Measurements from ENCODE around the gene EVL.
"Not testable (repeated sequence)": the region's sequence is repeated elsewhere in the genome, so short reads cannot be mapped to it uniquely, and the experiment has no call there.

The EVL gene

DNA sequence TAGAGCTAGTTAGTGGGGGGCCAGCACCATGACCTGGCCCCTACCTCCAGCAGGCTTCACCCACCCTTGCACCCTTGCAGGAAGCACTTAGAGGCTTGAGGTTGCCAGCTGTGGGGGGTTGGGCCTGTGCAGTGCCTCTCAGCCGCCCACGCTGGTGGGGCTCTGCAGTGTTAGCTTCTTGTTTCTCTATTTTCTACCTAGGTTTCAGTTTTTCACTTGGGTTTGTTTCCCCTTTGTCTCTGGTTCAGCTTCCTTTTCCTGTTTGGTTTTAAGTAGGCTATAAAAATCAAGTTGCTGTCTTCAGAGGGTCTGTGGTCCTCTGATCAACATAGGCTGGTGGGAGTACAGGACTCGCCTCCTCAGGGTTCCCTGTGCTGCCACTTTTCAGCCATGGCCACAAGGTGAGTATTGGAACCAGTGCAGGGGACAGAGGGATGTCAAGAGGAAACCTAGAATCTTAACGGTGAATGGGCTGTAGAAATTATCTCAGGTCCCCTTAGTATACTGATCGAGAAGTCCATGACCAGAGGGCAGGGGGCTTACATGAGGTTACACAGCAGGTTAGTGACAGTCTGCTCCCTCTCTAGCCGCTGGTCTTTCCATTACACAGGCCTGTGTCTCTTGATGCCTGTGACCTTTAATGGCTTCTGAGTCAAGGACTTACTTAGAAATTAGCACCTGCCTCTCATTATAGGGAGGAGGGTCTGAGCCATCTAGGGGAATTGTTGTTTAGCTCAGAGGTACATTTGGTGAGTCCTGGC lies at the start of gene EVL:
Gene EVL (plus strand): TSS at position 312 of the 761 bp plus-strand sequence. CDS start 79 bp downstream, at position 391.
- peak; percentile 42 for DNase-seq (ENCODE audit: low spot score)

DNA sequence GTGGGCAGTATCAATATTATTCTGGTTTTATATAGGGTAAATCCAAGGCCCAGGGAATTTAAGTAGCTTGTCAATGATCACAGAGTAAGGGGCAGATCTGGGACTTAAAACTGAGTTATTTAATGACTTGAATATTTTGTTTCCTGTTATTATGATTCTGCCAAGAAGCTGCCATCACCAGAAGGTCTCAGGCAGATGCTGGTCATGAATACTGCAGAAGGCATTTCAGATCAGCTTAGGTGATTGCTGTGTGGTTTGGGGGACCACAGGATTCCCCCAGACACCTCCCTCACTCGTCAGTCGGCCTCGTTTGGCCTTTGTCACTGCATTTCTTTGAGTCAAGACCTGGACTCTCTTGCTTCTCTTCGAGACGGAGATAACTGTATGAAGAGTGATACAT lies 47.7 kb upstream of the EVL start:
- no peak for DNase-seq (ENCODE audit: low spot score)

- DNase-seq (ENCODE audit: low spot score), result no peak
Measured at GRCh38 chr14:100018054-100018453, 47.2 kb upstream of the EVL start.

DNA sequence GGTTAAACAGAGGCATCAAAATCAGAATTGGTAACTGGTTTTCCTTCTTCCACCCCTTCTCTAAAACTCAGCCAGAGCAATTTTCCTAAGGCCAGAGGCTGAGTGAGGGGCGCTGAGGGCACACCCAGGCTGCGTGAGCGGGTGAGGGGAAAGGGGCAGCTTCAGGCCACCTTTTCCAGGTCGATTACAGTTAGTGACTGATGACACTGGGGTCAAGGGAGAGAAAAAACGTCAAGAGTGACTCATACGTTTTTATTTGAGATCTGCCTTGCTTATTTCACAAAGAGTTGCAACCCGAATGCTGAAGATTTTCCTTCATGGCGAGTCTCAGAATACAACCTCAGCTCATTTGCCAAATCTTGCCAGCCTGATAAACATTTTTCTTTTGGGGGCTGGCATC lies 46.7 kb upstream of the EVL start:
- no peak for DNase-seq (ENCODE audit: low spot score)

- peak; percentile 70 for DNase-seq (ENCODE audit: low spot score)
Measured at GRCh38 chr14:100019156-100019744, 46.0 kb upstream of the EVL start.

GRCh38 chr14:100020629-100021028 lies 44.6 kb upstream of the EVL start:
- no peak for DNase-seq (ENCODE audit: low spot score)

DNA sequence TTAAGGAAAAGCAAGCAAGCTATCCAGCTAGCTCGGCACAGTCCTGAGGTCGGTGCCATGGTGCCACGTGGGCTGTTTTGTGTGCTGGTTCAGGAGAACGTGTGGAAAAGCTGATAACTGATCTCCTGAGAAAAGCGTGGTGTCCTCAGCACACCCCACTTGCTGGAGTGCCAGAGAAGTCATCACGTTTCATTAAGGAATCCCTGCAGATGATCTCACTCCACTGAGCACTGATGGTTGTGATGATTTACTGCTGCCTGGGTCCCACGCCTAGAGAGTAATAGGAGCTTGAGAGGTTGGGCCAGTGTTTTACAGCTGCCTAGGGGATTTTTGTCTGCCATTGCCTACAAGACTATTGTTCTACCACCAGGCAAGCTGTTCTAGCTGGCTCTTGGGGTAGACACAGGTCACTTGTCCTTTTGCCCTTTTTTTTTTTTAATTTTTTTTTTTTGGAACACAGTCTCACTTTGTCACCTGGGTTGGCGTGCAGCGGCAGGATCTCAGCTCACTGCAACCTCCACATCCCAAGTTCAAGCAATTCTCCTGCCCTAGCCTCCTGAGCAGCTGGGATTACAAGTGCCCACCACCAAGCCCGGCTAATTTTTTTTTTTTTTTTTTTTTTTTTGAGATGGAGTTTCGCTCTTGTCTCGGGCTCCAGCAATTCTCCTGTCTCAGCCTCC lies 42.3 kb upstream of the EVL start:
- DNase-seq (ENCODE audit: low spot score), result no peak

DNA sequence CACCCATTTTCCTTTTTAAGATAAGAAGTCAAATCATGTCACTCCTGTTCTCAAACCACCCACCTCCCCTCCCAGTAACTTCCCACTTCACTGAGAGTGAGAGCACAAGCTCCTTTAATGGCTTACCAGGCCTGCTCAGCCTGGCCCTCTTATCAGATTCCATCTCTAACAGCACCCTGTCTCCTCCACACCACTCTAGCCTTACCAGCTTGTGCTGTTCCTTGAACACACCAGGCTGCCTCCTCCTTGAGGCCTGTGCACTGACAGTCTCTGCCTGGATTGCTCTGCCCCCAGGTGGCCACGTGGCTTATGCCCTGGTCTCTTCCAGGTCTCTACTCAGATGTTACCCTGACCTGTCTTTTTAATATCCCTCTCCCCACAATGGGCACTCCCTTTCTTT lies 40.1 kb upstream of the EVL start:
- no peak for DNase-seq (ENCODE audit: low spot score)

GRCh38 chr14:100027771-100028490 lies 37.3 kb upstream of the EVL start:
- DNase-seq (ENCODE audit: low spot score), result no peak

GRCh38 chr14:100028990-100029677 lies 36.1 kb upstream of the EVL start:
- DNase-seq (ENCODE audit: low spot score), result no peak

- not testable (repeated sequence) for DNase-seq (ENCODE audit: low spot score)
Measured at GRCh38 chr14:100030006-100030405, 35.2 kb upstream of the EVL start.

DNA sequence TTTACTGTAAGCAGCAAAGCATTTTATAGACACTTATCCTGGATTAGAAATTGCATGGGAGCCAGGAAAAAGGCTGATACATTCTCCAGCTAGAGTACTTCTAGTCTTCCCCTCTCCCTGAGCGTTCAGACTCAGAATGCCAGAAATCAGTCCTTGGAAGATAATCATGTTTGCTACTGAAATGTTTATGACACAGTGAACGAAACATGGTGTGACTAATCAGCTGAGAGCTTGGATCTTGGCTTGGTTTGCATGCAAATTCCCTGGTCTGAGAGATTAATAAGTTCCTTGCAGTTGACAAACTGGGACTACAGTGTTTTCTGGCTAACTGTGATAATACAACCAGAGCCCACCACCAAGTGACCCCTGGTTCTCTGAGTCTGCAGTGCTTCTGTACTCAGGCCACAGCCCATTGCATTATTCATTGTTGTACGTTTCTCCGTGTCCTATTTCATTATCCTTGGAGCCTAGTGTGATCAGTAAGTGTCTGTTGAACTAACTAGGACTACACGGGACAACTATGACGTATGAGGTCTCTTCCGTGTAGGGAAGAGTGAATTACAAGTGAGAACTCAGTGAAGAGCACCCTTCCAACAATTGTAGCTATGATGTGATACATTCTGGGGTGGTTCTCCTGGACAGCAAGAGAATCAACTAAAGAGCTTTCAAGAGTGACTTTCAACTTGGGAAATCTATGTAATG lies 34.6 kb upstream of the EVL start:
- peak; percentile 25 for DNase-seq (ENCODE audit: low spot score)

DNA sequence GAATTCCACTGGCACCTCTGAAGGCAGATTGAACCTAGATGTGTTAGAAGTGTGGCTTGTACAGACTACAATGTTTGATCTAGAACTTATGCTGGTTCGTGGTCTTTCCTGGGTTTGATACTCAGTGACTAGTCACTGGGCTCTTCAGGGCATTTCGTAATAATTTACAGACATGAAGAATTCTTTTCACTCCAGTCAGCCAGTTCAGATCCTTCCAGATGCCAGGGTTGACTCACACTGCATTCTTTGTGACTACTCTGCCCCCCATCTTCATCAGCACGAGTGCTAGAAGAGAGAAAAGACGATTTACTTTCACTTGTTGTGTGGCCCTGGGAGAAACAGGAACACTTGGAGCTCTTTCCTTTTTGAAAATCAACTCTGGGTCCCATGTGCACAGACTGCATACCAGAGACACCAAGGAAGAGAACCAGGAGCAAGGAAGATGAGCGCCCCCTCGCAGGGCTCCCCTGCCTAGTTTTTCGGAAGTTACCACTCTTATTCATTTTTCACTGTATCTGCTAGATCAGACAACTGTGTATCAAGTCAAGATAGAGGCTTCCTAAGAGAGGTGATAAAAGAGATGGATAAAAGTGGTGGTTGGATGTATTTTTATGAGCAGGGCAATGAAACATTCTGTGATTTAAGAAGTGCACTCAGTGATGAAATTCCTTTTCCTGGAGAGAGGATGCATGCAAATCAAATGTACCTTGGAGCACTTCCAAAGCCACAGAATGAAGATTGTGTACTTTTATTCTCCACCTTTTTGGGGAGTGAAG lies 33.5 kb upstream of the EVL start:
- no peak for DNase-seq (ENCODE audit: low spot score)

DNA sequence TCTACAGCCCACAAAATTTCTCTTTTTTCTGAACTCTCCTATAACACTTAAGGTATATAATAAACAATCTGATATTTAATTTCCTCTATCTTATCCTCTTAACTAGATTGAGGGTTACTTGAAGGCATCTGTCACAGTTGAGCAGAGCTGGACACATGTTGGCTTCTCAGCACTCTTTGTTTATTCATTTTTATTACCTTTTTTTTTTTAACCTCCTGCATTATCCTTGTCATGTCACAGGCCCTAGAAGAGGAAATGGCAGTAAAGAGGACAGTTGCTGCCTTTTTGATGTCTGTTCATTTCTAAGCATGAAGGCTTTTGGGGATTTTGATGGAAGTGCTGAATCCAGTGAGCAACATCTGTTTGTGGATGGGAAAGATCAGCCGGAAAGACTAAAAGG lies 32.5 kb upstream of the EVL start:
- no peak for DNase-seq (ENCODE audit: low spot score)

GRCh38 chr14:100033347-100034075 lies 31.7 kb upstream of the EVL start:
- DNase-seq (ENCODE audit: low spot score), result no peak

DNA sequence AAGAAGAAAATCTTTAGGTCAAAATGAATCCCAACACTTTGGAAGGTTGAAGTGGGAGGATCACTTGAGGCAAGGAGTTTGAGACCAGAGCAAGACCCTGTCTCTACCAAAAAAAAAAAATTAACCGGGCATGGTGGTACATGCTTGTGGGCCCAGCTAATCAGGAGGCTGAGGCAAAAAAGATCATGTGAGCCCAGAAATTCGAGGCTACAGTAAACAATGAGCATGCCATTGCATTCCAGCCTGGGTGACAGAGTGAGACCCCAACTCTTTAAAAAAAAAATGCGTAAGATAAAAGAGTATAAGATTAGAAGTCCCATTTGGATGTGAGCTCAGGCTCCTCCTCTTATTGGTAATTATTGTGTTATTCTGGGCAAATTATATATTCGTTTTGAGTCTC lies 30.8 kb upstream of the EVL start:
- no peak for DNase-seq (ENCODE audit: low spot score)

- no peak for DNase-seq (ENCODE audit: low spot score)
Measured at GRCh38 chr14:100034961-100035500, 30.2 kb upstream of the EVL start.

DNA sequence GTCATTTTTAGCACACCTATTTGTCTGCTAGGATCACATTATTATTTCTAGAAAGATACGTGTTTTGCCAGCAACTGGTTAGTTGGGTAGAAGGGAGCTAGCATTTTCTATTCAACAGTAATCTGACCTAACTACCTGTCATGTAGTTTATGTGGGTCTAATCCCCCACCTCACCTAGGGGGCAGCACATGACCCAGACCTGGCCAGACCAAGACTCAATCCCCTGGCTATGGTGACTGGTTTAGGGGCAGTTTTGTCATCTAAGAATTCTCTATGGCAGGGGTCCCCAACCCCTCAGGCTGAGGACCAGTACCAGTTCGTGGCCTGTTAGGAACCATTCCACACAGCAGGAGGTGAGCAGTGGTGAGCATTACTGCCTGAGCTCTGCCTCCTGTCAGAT lies 29.5 kb upstream of the EVL start:
- no peak for DNase-seq (ENCODE audit: low spot score)

DNA sequence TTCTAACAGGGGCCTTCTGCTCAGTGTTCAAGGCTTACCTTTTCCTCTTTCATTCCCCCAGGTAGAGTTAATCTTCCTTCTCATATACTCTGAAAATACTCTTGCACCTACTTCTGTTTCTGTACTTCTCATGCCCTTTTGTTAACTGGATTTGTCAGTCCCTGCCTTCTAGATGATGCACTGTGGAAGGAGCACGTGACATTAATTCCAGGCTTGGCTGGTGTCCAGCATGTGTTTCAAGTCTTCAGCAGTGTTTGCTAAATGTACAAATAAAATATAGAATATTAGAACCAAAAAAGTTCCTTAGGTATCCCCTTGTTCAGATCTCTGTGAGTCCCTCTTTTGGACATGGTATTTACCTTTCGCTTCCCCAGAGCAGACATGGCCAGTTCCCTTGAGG lies 27.9 kb upstream of the EVL start:
- DNase-seq (ENCODE audit: low spot score), result no peak

GRCh38 chr14:100038065-100038464 lies 27.2 kb upstream of the EVL start:
- no peak for DNase-seq (ENCODE audit: low spot score)
